Erythroblast (primary cell): ENCODE results near the gene PTPRD.

Experiments
- GATA1 ChIP-seq: IDR thresholded peaks from 2 replicates; pipeline ENCODE4 v1.6.1; 2011; ENCODE audit warnings: low read depth, mild to moderate bottlenecking, control low read depth, low read length, moderate library complexity
- POLR2A ChIP-seq: IDR thresholded peaks from 2 replicates; pipeline ENCODE4 v1.6.1; 2011; ENCODE audit warnings: mild to moderate bottlenecking, low read length

- TF ChIP-seq POLR2A (no peak), GATA1 (no peak)
Measured at GRCh38 chr9:10007356-10007755, 605.4 kb downstream of the PTPRD start.
